ENCODE results near the gene TXNRD2. TPM values are rescaled to one million over a fixed set of nuclear protein-coding genes. Genes with fewer than 3 reads are reported as not detected.

Gene TXNRD2
- total RNA-seq, 1 experiment from 2014 or later, result 22.4 TPM

- Histone ChIP-seq H3K9me2 (ENCODE audit: insufficient read depth) (no peaks in the 10 kb centered on the region), H3K9me3 (ENCODE audit: insufficient read depth, low read depth) (no peaks in the 10 kb centered on the region), H3K4me3 (no peak overlapping the region), H3K4me2 (no peak overlapping the region), H3F3A (ENCODE audit: insufficient read depth, low read depth) (no peaks in the 10 kb centered on the region), H3K36me3 (ENCODE audit: low read depth) (no peaks in the 10 kb centered on the region), H4K20me1 (ENCODE audit: insufficient read depth) (no peaks in the 10 kb centered on the region), H3K27ac (no peak overlapping the region), H3K27me3 (ENCODE audit: insufficient read depth, low read depth) (no peaks in the 10 kb centered on the region), H2AFZ (no peak overlapping the region), H3K79me2 (ENCODE audit: low read depth) (no peaks in the 10 kb centered on the region), H3K4me1 (replicated peaks; ENCODE audit: insufficient read depth) (no peaks in the 10 kb centered on the region)
- intact Hi-C loops (cut with micrococcal nuclease; ENCODE audit: unreplicated experiment), result no loop called here
- no peak for DNase-seq
- ChIA-PET CTCF (no interaction called here), POLR2A (ENCODE audit: unreplicated experiment) (no interaction called here)
- TF ChIP-seq EZH2 (IDR thresholded peaks at IDR 0.05; ENCODE audit: low read depth), result no peak
- no peak for TF ChIP-seq CTCF (conservative IDR thresholded peaks at IDR 0.05)
- no TSS peak for BruUV-seq (replicated peaks)
Measured at GRCh38 chr22:19866665-19867009, 75.0 kb downstream of the TXNRD2 start.

GRCh38 chr22:19865141-19865829 is 76.3 kb downstream of the TXNRD2 start:
- Histone ChIP-seq H3K79me2 (ENCODE audit: low read depth) (no peaks in the 10 kb centered on the region), H3K27me3 (ENCODE audit: insufficient read depth, low read depth) (no peaks in the 10 kb centered on the region), H3K36me3 (ENCODE audit: low read depth) (no peaks in the 10 kb centered on the region), H3K4me3 (no peak overlapping the region), H2AFZ (no peak overlapping the region), H3K4me1 (replicated peaks; ENCODE audit: insufficient read depth) (no peaks in the 10 kb centered on the region), H3K27ac (no peak overlapping the region), H3K4me2 (no peak overlapping the region), H3F3A (ENCODE audit: insufficient read depth, low read depth) (no peaks in the 10 kb centered on the region), H4K20me1 (ENCODE audit: insufficient read depth) (no peaks in the 10 kb centered on the region), H3K9me2 (ENCODE audit: insufficient read depth) (no peaks in the 10 kb centered on the region), H3K9me3 (ENCODE audit: insufficient read depth, low read depth) (no peaks in the 10 kb centered on the region)
- DNase-seq, result no peak
- ChIA-PET CTCF (interaction anchor here (0.6 kb wide), 1 partner anchor 929 kb away, joined by 3 read pairs; no protein-coding TSS in a partner anchor), POLR2A (ENCODE audit: unreplicated experiment) (no interaction called here)
- BruUV-seq (replicated peaks), result no TSS peak
- TF ChIP-seq EZH2 (IDR thresholded peaks at IDR 0.05; ENCODE audit: low read depth) (no peak), CTCF (conservative IDR thresholded peaks at IDR 0.05) (no peak)
- intact Hi-C loops (cut with micrococcal nuclease; ENCODE audit: unreplicated experiment), result no loop called here

- ChIA-PET CTCF (no interaction called here), POLR2A (ENCODE audit: unreplicated experiment) (no interaction called here)
- H3K36me3 ChIP-seq (ENCODE audit: low read depth), result no peaks in the 10 kb centered on the region
- TF ChIP-seq CTCF (conservative IDR thresholded peaks at IDR 0.05), result no peak
- TF ChIP-seq EZH2 (IDR thresholded peaks at IDR 0.05; ENCODE audit: low read depth), result no peak
- no peaks in the 10 kb centered on the region for H3F3A ChIP-seq (ENCODE audit: insufficient read depth, low read depth)
- H3K4me1 ChIP-seq (replicated peaks; ENCODE audit: insufficient read depth), result no peaks in the 10 kb centered on the region
- no peaks in the 10 kb centered on the region for H4K20me1 ChIP-seq (ENCODE audit: insufficient read depth)
- no peak overlapping the region for H3K27ac ChIP-seq
- H3K79me2 ChIP-seq (ENCODE audit: low read depth), result no peaks in the 10 kb centered on the region
- H2AFZ ChIP-seq, result no peak overlapping the region
- BruUV-seq (replicated peaks), result no TSS peak
- no peaks in the 10 kb centered on the region for H3K9me3 ChIP-seq (ENCODE audit: insufficient read depth, low read depth)
- H3K4me2 ChIP-seq, result no peak overlapping the region
- no peaks in the 10 kb centered on the region for H3K9me2 ChIP-seq (ENCODE audit: insufficient read depth)
- no peak overlapping the region for H3K4me3 ChIP-seq
- H3K27me3 ChIP-seq (ENCODE audit: insufficient read depth, low read depth), result no peaks in the 10 kb centered on the region
- DNase-seq, result no peak
- intact Hi-C loops (cut with micrococcal nuclease; ENCODE audit: unreplicated experiment), result no loop called here
Measured at GRCh38 chr22:19864538-19865106, 77.0 kb downstream of the TXNRD2 start.

Data from PC-9 (cell line).